Ascending aorta (tissue), 2 donors: ENCODE data around the gene APBA2. TPM values are rescaled to one million over a fixed set of nuclear protein-coding genes. Genes with fewer than 3 reads are reported as not detected.
A peak's percentile ranks its signal among the peaks of the same experiment; 100 is the strongest.

ENCODE experiments used
- DNase-seq, 2 donors: peaks; one replicate each; pipeline ENCODE4 v3.0.0-alpha.2; 2019; ENCODE audit warnings: low spot score in 2 of 2
- H3K27ac ChIP-seq, 2 donors: fragments of 200-600 bp; sonication (generic); one replicate each; pipeline ENCODE4 v1.5.1; 2016 to 2017; ENCODE audit warnings: mild to moderate bottlenecking in 1 of 2
- H3K27me3 ChIP-seq: fragments of 200-600 bp; sonication (generic); one replicate; pipeline ENCODE4 v1.5.1; 2017
- H3K36me3 ChIP-seq, 2 donors: fragments of 200-600 bp; sonication (generic); one replicate each; pipeline ENCODE4 v1.5.1; 2016
- H3K4me1 ChIP-seq, 2 donors: fragments of 200-600 bp; sonication (generic); one replicate each; pipeline ENCODE4 v1.5.1; 2016 to 2017; ENCODE audit warnings: mild to moderate bottlenecking in 1 of 2
- H3K4me3 ChIP-seq, 2 donors: fragments of 200-600 bp; sonication (generic); one replicate each; pipeline ENCODE4 v1.5.1; 2016 to 2017; ENCODE audit warnings: mild to moderate bottlenecking in 1 of 2
- H3K9me3 ChIP-seq, 2 donors: fragments of 200-600 bp; sonication (generic); one replicate each; pipeline ENCODE4 v1.5.1; 2016
- CTCF ChIP-seq, 3 experiments: fragments of 200-600 bp in 2 of 3; fragments of 450-650 bp in 1 of 3; sonication (generic) in 2 of 3; IDR thresholded peaks; one replicate each; pipeline ENCODE4 v1.5.1; 2016 to 2019; ENCODE audit warnings: antibody characterized with exemption in 3 of 3, mild to moderate bottlenecking in 1 of 3, moderate library complexity in 1 of 3
- intact Hi-C: fragments of 100-400 bp; cut with DNase I; formaldehyde crosslinking; loops from one replicate; pipeline ENCODE4 v1.15.1; 2023
- total RNA-seq: library from RNA; depleted of rRNA; stranded (reverse); fragments of >200 nt; gene quantifications from one replicate; pipeline ENCODE4 v1.1.0, GENCODE V29; 2016

APBA2 gene
- total RNA-seq, 1 donor from 2014 or later: 2.4 TPM

DNA sequence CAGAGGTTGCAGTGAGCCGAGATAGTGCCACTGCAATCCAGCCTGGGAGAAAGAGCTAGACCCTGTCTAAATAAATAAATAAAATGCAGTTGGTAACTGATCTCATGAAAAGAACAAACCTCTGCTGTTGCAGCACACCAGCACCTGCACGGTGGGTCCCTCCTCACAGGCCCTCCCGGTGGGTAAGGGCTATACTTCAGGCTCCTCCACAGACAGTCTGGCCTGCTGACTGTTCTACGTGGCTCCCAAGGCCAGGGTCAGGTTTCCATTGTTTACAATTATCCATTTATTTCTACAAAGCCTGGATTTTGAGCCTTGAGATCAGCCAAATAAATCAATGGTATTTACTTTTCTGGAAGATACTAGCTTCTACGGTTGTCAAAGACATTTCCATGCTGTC, 5.1 kb upstream of the APBA2 start:
- TF ChIP-seq CTCF (IDR thresholded peaks at IDR 0.05): no peak
- Histone ChIP-seq H3K4me3 (no peak overlapping the region), H3K27ac (no peak overlapping the region), H3K9me3 (no peaks in the 10 kb centered on the region), H3K4me1 (peaks cover 2 to 3% of the 10 kb centered on the region in 2 donors), H3K36me3 (no peaks in the 10 kb centered on the region), H3K27me3 (peaks cover 3% of the 10 kb centered on the region)
- intact Hi-C loops: no loop called here
- no peak for DNase-seq

- intact Hi-C loops: no loop called here
- peaks cover 2 to 3% of the 10 kb centered on the region in 2 donors for H3K4me1 ChIP-seq
- H3K4me3 ChIP-seq: no peak overlapping the region
- no peaks in the 10 kb centered on the region for H3K36me3 ChIP-seq
- TF ChIP-seq CTCF (IDR thresholded peaks at IDR 0.05): no peak
- no peaks in the 10 kb centered on the region for H3K9me3 ChIP-seq
- peaks cover 4% of the 10 kb centered on the region for H3K27me3 ChIP-seq
- DNase-seq: no peak
- H3K27ac ChIP-seq: no peak overlapping the region
Measured at GRCh38 chr15:28881170-28881569, 4.6 kb upstream of the APBA2 start.

GRCh38 chr15:28881600-28881999, 4.2 kb upstream of the APBA2 start:
- peaks cover 4% of the 10 kb centered on the region for H3K27me3 ChIP-seq
- H3K36me3 ChIP-seq: no peaks in the 10 kb centered on the region
- H3K4me1 ChIP-seq: peaks cover 4 to 5% of the 10 kb centered on the region in 2 donors
- DNase-seq: no peak
- intact Hi-C loops: no loop called here
- H3K27ac ChIP-seq: no peak overlapping the region
- H3K9me3 ChIP-seq: no peaks in the 10 kb centered on the region
- TF ChIP-seq CTCF (IDR thresholded peaks at IDR 0.05): no peak
- no peak overlapping the region for H3K4me3 ChIP-seq

DNA sequence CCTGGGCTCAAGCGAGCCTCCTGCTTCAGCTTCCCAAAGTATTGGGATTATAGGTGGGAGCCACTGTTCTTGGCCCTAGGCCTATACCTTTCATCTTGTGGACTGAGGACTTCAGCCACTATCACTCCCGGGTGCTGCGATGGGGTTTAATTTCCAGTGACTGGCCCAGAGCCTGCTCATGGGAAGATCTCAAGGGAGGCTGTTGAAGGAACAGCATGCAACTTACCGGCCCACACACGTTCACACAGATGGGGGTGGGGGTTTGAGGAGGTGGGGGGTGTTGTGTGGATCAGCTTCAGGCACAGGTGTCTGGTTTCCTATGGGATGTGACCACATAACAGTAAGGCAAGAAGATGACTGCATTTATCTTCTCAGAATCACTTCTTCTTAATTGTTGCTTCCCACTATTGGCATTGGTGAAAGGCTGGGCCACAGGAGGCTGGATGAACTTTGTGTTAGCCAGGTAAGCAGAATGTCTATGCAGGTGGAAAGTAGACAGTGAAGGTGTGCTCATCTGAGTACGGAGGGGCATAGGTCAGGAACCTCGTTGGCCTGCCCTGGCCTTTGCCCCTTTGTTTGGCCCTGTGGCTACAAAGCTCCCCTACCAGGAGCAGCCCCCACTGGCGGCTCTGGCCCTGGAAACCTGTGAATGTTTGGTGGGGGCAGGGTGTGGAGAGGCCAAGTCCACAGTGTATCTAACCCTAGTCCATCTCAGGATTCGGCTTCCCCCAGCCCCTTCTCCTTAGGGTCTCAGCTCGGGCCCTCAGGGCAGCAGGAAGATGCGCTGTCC, 1.4 kb upstream of the APBA2 start:
- peaks cover 6 to 8% of the 10 kb centered on the region in 2 donors for H3K4me1 ChIP-seq
- no peaks in the 10 kb centered on the region for H3K36me3 ChIP-seq
- no peak overlapping the region for H3K27ac ChIP-seq
- H3K9me3 ChIP-seq: no peaks in the 10 kb centered on the region
- peaks cover 7% of the 10 kb centered on the region for H3K27me3 ChIP-seq
- no peak overlapping the region for H3K4me3 ChIP-seq
- no peak for DNase-seq
- intact Hi-C loops: no loop called here
- TF ChIP-seq CTCF (IDR thresholded peaks at IDR 0.05): no peak

DNA sequence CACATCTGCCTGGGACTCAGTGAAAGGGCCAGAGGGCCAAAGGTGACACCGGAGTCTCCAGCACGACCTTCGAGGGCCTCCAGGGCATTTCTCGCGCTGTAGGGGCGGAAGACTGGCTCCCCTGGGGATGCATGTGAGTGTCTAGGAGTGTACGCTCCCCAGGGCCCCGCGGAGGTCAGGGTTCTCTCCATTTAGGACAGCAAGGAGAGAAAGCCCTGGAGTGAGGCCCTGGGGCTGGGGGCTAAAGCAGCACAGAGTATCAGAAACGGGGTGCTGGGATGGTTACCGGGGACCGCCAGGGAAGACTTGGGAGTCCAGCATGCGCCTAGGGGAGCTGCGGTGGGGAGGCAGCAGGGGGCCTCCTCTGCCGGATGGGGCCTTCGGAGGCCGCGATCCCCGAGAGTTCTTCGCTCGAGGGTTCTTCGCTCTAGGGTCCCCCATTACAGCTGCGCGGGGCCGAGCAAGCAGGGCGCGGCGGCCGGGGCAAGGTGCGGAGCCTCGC, 595 bp upstream of the APBA2 start:
- intact Hi-C loops: no loop called here
- H3K4me1 ChIP-seq: peaks cover 6 to 8% of the 10 kb centered on the region in 2 donors
- DNase-seq: no peak
- peaks cover 7% of the 10 kb centered on the region for H3K27me3 ChIP-seq
- peak overlapping the region; percentile 60 to 63 for H3K4me3 ChIP-seq
- H3K36me3 ChIP-seq: no peaks in the 10 kb centered on the region
- no peak overlapping the region for H3K27ac ChIP-seq
- H3K9me3 ChIP-seq: no peaks in the 10 kb centered on the region
- TF ChIP-seq CTCF (IDR thresholded peaks at IDR 0.05): no peak
